Kidney (tissue), 22 donors: Measurements from ENCODE around the gene CEP126. TPM values are rescaled to one million over a fixed set of nuclear protein-coding genes. Genes with fewer than 3 reads are reported as not detected.

Experiments used
- DNase-seq, 5 donors: peaks; one replicate each; pipeline ENCODE4 v3.0.0-alpha.2; 2013 to 2020
- FAIRE-seq: peaks from 2 replicates; lab custom pipeline; 2012; peaks lifted over from hg19 to GRCh38; lab: Jason Lieb, UNC
- H3K27ac ChIP-seq, 2 donors: one replicate each; pipeline ENCODE4 v1.7.0; 2013; ENCODE audit warnings: low read depth in 2 of 2, low read length in 2 of 2, inconsistent platforms in 1 of 2
- H3K27me3 ChIP-seq: one replicate; pipeline ENCODE4 v1.7.1; 2013; ENCODE audit warnings: low read length, inconsistent platforms; ENCODE audit not compliant: control insufficient read depth, insufficient read depth
- H3K36me3 ChIP-seq, 3 donors: one replicate each; pipeline versions ENCODE4 v1.7.0 to v1.7.1; 2013; ENCODE audit warnings: low read length in 3 of 3, control low read depth in 1 of 3, inconsistent platforms in 1 of 3; ENCODE audit not compliant: insufficient read depth in 3 of 3, control insufficient read depth in 2 of 3
- H3K4me1 ChIP-seq, 3 donors: one replicate each; pipeline versions ENCODE4 v1.7.0 to v1.7.1; 2013; ENCODE audit warnings: low read length in 3 of 3, inconsistent platforms in 1 of 3, low read depth in 1 of 3; ENCODE audit not compliant: control insufficient read depth in 2 of 3, insufficient read depth in 2 of 3
- H3K4me3 ChIP-seq, 3 donors: one replicate each; pipeline versions ENCODE4 v1.7.0 to v1.8.1; 2013; ENCODE audit warnings: low read length in 3 of 3, control low read depth in 1 of 3, inconsistent platforms in 1 of 3
- H3K9ac ChIP-seq, 3 donors: one replicate each; pipeline versions ENCODE4 v1.7.0 to v1.7.1; 2013; ENCODE audit warnings: low read length in 3 of 3, control low read depth in 1 of 3, inconsistent platforms in 1 of 3
- H3K9me3 ChIP-seq, 3 donors: one replicate each; pipeline versions ENCODE4 v1.7.0 to v1.7.1; 2013; ENCODE audit warnings: low read length in 3 of 3, control low read depth in 1 of 3, inconsistent platforms in 1 of 3; ENCODE audit not compliant: control insufficient read depth in 2 of 3, insufficient read depth in 1 of 3
- CTCF ChIP-seq: IDR thresholded peaks from 3 replicates; pipeline ENCODE4 v1.5.1; 2012; ENCODE audit warnings: mild to moderate bottlenecking, moderate library complexity, borderline replicate concordance; ENCODE audit not compliant: insufficient read depth; ENCODE audit errors: extremely low read depth
- intact Hi-C: fragments of 100-400 bp; cut with DNase I; formaldehyde crosslinking; loops from one replicate; pipeline ENCODE4 v1.11.1; 2022
- long read RNA-seq, 10 donors: library from polyadenylated mRNA in 1 of 10; unstranded in 1 of 10; transcript quantifications; one replicate each; pipeline ENCODE4 v2.0.0 and lab custom pipeline, GENCODE V29; 2021 to 2026
- polyA plus RNA-seq: library from polyadenylated mRNA; stranded (reverse); fragments of 350-450 nt; fragmentation: Illumina TruSeq; extraction: RNeasy Lipid Tissue Mini Kit (QIAGEN cat#74804); gene quantifications from one replicate; pipeline ENCODE4 v1.2.3, GENCODE V29; 2014; ENCODE audit warnings: low read depth, low replicate concordance; ENCODE audit not compliant: insufficient read depth
- total RNA-seq: library from RNA; stranded (reverse); fragmentation: NEBNext Ultra II Directional; extraction: Animal tissue kit (Norgen Biotek cat#: 25700); gene quantifications from one replicate; pipeline ENCODE4 v1.2.1, GENCODE V29; 2021
- donor health status: control.
- donor health status: control.
- donor health status: control.
- donor health status: control.
- donor health status: control.
- donor health status: DM: yes; HTN: yes; CAD: no.
- donor health status: Normal renal cell carcinoma (clear cell type).

CEP126 gene
- total RNA-seq (5.3 TPM), polyA plus RNA-seq (5.1 TPM)
- long read RNA-seq, donor 1 = 0 reads
- long read RNA-seq, donor 2 = 0 reads
- long read RNA-seq, donor 3 = 0 reads
- long read RNA-seq, donor 4 = 0 reads
- long read RNA-seq, donor 5 = 0 reads
- long read RNA-seq, donor 6 = 0 reads
- long read RNA-seq, donor 7, full-length matches to known transcripts = 1 of 5 reads
- long read RNA-seq, donor 7, partial matches to known transcripts = 4 of 5 reads
- long read RNA-seq, donor 7, other reads (novel, unspliced or antisense) = 0 of 5 reads
- long read RNA-seq, donor 8 = 0 reads
- long read RNA-seq, donor 9 = 0 reads
- long read RNA-seq, donor 10 = 0 reads

- no peaks in the 10 kb centered on the region for H3K27me3 ChIP-seq
- TF ChIP-seq CTCF = peak; percentile 47
- H3K27ac ChIP-seq = peak within 1 kb of the TSS; percentile 72 to 74
- H3K9me3 ChIP-seq = no peaks in the 10 kb centered on the region
- DNase-seq (peak; percentile 95 to 98 (median 96)), FAIRE-seq (no peak)
- H3K4me3 ChIP-seq = peak within 1 kb of the TSS; percentile 67 to 74 (median 72)
- no peaks in the 10 kb centered on the region for H3K36me3 ChIP-seq
- peaks cover 0 to 6% (median 4%) of the 10 kb centered on the region in 3 donors for H3K4me1 ChIP-seq
- H3K9ac ChIP-seq = peak within 1 kb of the TSS; percentile 45 to 72 (median 51)
- intact Hi-C loops = no loop called here
These were observed at the start of gene CEP126 for GRCh38 chr11:101914738-101915426. CEP126 (plus strand) TSS chr11:101915010; CDS start chr11:101915285, 275 bp downstream.

- TF ChIP-seq CTCF = no peak
- intact Hi-C loops = loop anchor here (10.0 kb wide), 1 partner anchor 138 kb away; no protein-coding TSS in a partner anchor
- H3K4me1 ChIP-seq = peaks cover 0 to 14% (median 0%) of the 10 kb centered on the region in 3 donors
- H3K27ac ChIP-seq = peak overlapping the region; percentile 8 to 58
- peak; percentile 68 for FAIRE-seq
- H3K4me3 ChIP-seq = no peak overlapping the region
- DNase-seq = peak in 2 of 5 donors; percentile 29 to 63
- no peaks in the 10 kb centered on the region for H3K9me3 ChIP-seq
- H3K9ac ChIP-seq = no peak overlapping the region
- H3K27me3 ChIP-seq = no peaks in the 10 kb centered on the region
- H3K36me3 ChIP-seq = no peaks in the 10 kb centered on the region
These were observed 48.0 kb upstream of the CEP126 start for GRCh38 chr11:101866619-101867491.

- Histone ChIP-seq H3K9ac (no peak overlapping the region), H3K4me3 (no peak overlapping the region), H3K27ac (no peak overlapping the region), H3K4me1 (peaks cover 0 to 14% (median 0%) of the 10 kb centered on the region in 3 donors), H3K36me3 (no peaks in the 10 kb centered on the region), H3K9me3 (no peaks in the 10 kb centered on the region), H3K27me3 (no peaks in the 10 kb centered on the region)
- FAIRE-seq = no peak
- no peak for TF ChIP-seq CTCF
- intact Hi-C loops = loop anchor here (10.0 kb wide), 1 partner anchor 137 kb away; no protein-coding TSS in a partner anchor
- DNase-seq = no peak
These were observed 46.9 kb upstream of the CEP126 start for GRCh38 chr11:101867951-101868350.
